ENCODE measurements around the gene CUL2.

- TF ChIP-seq POLR2AphosphoS5 (IDR thresholded peaks at IDR 0.05; ENCODE audit: low read depth, low read length) (no peak), TAF1 (IDR thresholded peaks at IDR 0.05; ENCODE audit: low read depth, low read length) (no peak), SPI1 (IDR thresholded peaks at IDR 0.05; ENCODE audit: low read depth, low read length) (no peak), POU2F2 (IDR thresholded peaks at IDR 0.05; ENCODE audit: low read depth, low read length) (no peak), POLR2A (IDR thresholded peaks at IDR 0.05; ENCODE audit: low read depth, low read length) (no peak)
These were observed 36.0 kb upstream of the CUL2 start for GRCh38 chr10:35126062-35126529.

Measured in GM12891 (cell line).